Fibroblast of pulmonary artery (primary cell): Measurements from ENCODE around the gene TRIM47.
"Not testable (repeated sequence)": the region's sequence is repeated elsewhere in the genome, so short reads cannot be mapped to it uniquely, and the experiment has no call there.

Experiments
- DNase-seq: peaks from one replicate; pipeline ENCODE4 v3.0.0-alpha.2; 2010; ENCODE audit warnings: low read depth
- H3K4me3 ChIP-seq: replicated peaks from 2 replicates; pipeline ENCODE4 v1.5.1; 2011; ENCODE audit warnings: low read depth, mild to moderate bottlenecking, control low read depth, low read length, moderate library complexity
- TF ChIP-seq, protein P1 (sequence below): IDR thresholded peaks from 2 replicates; pipeline ENCODE4 v1.5.1; 2011; ENCODE audit warnings: mild to moderate bottlenecking, control low read depth, low read length, inconsistent platforms; ENCODE audit errors: missing control alignments

TRIM47 gene

DNA sequence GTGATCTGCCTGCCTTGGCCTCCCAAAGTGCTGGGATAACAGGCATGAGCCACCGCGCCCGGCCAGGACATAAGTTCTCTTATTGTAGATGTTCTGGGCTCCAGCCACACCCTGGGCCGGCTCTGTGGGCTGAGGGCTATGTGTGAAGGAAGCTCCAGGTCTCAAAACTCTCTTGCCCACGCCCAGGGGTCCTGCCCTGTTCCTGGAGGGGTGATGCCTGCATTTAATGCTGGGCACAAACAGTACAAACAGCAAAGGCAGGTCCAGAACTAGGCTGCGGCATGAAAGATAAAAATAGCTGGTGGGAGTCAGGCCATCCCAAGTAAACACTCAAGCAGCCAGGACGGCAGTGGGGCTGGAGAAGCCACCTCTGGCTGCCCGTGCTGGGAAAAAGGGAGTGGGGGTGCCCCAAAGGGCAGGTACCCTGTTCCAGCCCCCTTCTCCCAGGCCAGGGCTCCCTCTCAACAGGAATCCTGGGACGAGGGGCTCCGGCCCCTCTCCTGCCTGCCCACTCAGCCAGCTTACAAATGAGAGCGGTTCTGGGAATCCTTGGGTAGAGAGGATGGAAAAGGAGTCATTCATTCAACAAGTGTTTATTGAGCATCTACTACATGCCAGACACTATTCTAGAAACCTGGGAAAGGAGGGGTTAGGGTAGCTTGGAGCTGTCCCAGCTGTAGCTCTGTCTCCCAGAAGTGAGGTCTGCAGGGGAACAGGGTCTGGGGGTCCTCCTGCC lies 4.6 kb downstream of the TRIM47 start:
- TF ChIP-seq, protein P1, sequence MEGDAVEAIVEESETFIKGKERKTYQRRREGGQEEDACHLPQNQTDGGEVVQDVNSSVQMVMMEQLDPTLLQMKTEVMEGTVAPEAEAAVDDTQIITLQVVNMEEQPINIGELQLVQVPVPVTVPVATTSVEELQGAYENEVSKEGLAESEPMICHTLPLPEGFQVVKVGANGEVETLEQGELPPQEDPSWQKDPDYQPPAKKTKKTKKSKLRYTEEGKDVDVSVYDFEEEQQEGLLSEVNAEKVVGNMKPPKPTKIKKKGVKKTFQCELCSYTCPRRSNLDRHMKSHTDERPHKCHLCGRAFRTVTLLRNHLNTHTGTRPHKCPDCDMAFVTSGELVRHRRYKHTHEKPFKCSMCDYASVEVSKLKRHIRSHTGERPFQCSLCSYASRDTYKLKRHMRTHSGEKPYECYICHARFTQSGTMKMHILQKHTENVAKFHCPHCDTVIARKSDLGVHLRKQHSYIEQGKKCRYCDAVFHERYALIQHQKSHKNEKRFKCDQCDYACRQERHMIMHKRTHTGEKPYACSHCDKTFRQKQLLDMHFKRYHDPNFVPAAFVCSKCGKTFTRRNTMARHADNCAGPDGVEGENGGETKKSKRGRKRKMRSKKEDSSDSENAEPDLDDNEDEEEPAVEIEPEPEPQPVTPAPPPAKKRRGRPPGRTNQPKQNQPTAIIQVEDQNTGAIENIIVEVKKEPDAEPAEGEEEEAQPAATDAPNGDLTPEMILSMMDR: no peak
- H3K4me3 ChIP-seq: no peak overlapping the region
- no peak for DNase-seq

DNA sequence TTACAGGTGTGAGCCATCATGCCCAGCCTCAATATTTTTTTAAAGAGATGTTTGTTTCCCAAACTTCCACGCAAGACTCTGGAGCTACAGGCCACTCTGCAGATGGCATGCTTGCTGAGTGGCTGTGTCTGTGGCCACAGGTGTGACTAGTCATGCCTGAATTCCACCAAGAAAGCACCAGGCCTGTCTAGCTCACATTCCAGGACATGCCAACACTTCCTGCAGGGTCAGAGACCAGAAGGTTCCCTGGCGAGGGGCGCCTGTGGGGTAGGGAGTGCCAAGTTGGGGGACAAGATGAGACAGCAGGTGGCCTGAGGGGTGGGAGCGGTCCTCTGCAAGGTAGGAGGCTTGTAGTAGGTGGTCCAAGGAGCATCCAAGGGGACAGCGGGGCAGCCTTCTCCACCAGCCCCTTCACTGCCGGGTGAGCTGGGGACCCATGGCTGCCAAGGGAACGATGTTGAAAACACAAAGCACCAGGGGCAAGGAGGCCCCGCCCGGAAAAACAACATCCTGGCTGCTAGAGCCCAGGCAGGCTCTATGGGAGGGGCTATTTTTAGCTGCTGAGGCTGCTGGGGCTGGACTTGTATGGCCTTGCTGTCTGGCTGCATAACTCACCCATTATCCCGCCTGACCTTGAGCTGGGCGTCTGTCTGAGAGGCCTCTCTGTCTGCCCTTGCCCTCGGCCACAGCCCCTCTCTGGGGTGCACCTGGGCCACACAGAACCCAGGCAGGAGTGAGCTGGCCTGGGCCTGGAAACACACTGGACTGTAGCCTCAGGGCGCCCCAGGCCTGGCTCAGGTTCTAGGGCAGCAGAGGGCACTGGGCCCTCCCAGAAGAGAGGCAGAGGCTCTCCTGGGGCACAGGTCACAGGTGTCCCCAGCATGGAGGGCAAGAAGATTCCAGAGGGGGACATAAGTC lies 5.7 kb downstream of the TRIM47 start:
- TF ChIP-seq, protein P1: no peak

DNA sequence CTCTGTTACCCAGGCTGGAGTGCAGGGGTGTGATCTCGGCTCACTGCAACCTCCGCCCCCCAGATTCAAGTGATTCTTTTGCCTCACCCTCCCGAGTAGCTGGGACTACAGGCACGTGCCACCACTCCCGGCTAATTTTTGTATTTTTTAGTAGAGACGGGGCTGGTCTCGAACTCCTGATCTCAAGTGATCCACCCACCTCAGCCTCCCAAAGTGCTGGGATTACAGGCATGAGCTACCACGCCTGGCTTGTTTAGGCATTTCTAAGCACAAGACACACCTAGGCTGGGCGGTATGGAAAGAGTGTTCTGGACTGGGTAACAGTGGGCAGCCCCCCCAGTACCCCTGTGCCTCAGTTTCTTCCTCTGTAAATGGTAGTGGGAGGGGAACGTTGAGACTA lies 8.2 kb downstream of the TRIM47 start:
- DNase-seq, H3K4me3 ChIP-seq: not testable (repeated sequence)

More for the DNA sequence above, 5.7 kb downstream of the TRIM47 start:
- DNase-seq: peak; percentile 89
- no peak overlapping the region for H3K4me3 ChIP-seq

DNA sequence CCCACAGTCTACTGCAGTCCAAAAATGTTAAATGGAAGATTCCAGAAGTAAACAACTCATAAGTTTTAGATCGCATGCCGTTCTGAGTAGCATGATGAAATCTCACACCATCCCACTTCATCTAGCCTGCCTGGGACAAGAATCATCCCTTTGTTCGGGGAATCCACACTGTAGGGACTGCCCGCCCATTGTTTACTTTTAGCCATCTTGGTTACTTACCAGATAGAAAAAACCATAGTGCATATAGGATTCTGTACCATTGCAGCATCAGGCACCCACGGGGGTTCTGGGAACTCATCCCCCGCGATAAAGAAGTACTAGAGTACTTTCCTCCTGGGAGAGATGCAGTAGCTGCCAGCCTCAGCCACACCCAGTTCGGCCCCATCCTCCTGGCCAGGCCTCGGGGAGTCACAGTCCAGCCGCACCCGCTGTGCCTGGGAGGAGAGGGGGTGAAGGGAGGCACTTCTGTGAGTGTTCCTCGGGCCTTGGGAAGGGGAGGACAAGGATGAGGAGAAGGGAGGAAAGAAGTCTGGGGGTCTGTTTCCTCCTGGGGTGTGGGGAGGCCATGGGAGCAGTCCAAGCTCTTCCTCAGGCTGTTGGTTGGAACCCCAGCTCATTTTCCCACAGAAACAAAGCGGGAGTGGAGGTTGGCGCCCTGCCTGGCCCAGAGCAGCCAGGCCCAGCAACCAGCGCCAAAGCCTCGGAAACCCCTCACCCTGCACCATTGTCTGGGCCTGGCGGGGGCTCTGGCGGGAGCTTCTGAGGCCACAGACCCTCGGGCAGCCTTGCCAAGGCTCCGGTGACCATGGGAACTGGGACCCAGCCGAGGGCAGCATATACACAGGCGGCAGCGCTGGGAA lies 8.9 kb downstream of the TRIM47 start:
- peak overlapping the region; percentile 3 for H3K4me3 ChIP-seq
- TF ChIP-seq, protein P1: no peak
- DNase-seq: peak; percentile 79

DNA sequence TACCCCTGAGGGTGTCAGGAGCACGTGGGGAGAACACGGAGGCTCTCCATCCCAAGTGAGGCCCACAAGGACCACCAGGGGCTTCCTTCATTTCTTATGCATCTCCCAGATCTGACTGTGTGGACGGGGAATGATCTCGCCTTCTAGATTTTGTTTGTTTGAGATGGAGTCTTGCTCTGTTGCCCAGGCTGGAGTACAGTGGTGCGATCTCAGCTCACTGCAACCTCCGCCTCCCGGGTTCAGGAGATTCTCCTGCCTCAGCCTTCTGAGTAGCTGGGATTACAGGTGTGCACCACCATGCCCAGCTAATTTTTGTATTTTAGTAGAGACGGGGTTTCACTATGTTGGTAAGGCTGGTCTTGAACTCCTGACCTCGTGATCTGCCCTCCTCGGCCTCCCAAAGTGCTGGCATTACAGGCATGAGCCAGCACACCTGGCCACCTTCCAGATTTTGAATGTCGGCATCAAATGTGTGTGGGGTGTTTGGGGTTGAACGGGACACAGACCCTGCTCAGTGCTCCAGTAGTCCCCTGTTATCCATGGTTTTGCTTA lies 9.6 kb downstream of the TRIM47 start:
- not testable (repeated sequence) for H3K4me3 ChIP-seq, DNase-seq

DNA sequence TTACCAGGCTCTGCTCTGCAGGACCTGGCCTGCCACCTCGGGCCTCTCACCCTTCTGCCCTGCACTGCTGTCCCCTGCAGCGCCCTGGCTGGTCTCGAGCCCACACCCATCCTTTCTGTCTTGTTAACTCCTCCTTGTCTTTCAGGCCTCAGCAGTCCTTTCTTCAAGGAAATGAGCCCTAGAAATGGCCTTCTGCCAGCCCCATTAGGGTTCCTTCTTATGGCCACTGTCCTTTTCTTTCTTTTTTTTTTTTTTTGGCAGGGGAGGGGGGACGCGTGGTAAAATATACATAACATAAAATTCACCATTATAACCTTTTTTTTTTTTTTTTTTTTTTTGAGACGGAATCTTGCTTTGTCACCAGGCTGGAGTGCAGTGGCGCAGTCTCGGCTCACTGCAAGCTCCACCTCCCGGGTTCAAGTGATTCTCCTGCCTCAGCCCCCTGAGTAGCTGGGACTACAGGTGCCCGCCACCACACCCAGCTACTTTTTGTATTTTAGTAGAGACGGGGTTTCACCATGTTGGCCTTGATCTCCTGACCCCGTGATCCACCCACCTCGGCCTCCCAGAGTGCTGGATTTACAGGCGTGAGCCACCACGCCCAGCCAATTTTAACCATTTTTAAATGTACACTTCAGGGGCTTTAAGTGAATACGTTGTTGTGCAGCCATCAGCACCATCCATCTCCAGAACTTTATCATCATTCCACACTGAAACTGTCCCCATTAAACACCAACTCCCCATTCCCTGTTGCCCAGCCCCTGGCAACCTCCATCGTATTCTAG lies 12.8 kb downstream of the TRIM47 start:
- not testable (repeated sequence) for DNase-seq

DNA sequence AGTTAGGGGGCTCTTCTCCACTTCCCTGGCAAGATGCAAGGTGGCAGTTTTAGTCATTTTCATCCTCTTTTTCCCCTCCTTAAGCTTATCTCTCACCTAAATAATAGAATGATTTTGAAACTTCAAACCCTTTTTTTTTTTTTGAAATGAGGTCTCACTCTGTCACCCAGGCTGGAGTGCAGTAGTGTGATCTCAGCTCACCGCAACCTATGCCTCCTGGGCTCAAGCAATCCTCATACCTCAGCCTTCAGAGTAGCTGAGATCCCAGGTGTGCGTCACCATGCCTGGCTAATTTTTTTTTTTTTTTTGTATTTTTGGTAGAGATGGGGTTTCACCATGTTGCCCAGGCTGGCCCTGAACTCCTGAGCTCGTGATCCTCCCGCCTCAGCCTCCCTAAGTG lies 13.5 kb downstream of the TRIM47 start:
- not testable (repeated sequence) for H3K4me3 ChIP-seq, DNase-seq

More for the DNA sequence above, 12.8 kb downstream of the TRIM47 start:
- H3K4me3 ChIP-seq: not testable (repeated sequence)

DNA sequence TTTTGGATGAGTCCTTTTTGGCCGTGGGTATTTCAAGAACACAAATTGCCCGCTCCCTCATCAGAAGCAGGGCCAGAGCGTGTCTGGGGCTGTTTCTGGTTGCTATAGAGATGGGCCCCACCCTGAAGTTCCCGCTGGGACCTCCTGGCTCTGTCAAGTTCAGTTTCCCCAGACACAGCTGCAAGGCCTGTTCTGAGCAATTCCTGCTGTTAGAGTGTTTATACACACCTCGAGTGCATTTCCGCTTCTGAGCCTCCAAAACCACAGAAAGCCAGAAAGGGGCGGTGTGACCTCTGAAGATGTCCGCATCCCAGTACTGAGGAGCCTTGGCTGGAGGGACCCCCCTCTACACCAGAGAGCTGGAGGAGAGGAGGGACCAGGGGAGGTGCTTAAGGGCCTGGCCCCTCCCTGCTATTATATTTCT lies 13.9 kb downstream of the TRIM47 start:
- no peak overlapping the region for H3K4me3 ChIP-seq
- TF ChIP-seq, protein P1: no peak
- DNase-seq: peak; percentile 86
